AG04449 (cell line): ENCODE data around the gene ADAMTSL2.

Experiments used
- CTCF ChIA-PET: fragments of 350-600 bp; formaldehyde crosslinking; extraction: SDS; loops from one replicate; lab custom pipeline; 2021; ENCODE audit warnings: antibody characterized with exemption; lab: Yijun Ruan, JAX
- POLR2A ChIA-PET: fragments of 400-600, 350-600 bp; formaldehyde crosslinking; extraction: SDS; loops from one replicate; lab custom pipeline; 2020; ENCODE audit warnings: antibody characterized with exemption, inconsistent platforms; lab: Yijun Ruan, JAX
- DNase-seq: peaks from one replicate; pipeline ENCODE4 v3.0.0-alpha.2; 2010; ENCODE audit warnings: low read depth, low spot score
- H3K4me3 ChIP-seq: 2 replicates; pipeline ENCODE4 v1.5.1; 2011; ENCODE audit warnings: low read depth, mild to moderate bottlenecking, control low read depth, low read length
- CTCF ChIP-seq: IDR thresholded peaks from one replicate; pipeline ENCODE4 v1.5.1; 2011; ENCODE audit warnings: mild to moderate bottlenecking, moderate library complexity, low read length, control low read depth, inconsistent platforms; ENCODE audit not compliant: insufficient read depth; ENCODE audit errors: missing control alignments

ADAMTSL2 gene

GRCh38 chr9:133499892-133500270, 34.6 kb upstream of the ADAMTSL2 start:
- TF ChIP-seq CTCF: no peak
- H3K4me3 ChIP-seq: no peak overlapping the region
- no peak for DNase-seq
- ChIA-PET CTCF (interaction anchor here (1.1 to 2.1 kb wide), 5 partner anchors 10 to 352 kb away, joined by 3 to 9 read pairs (median 4); no protein-coding TSS in a partner anchor), POLR2A (no interaction called here)

GRCh38 chr9:133502112-133502511, 32.4 kb upstream of the ADAMTSL2 start:
- CTCF ChIA-PET: no interaction called here

GRCh38 chr9:133505186-133505830, 29.2 kb upstream of the ADAMTSL2 start:
- ChIA-PET POLR2A (no interaction called here), CTCF (interaction anchor here (0.9 kb wide), 1 partner anchor 13 kb away, joined by 3 read pairs; no protein-coding TSS in a partner anchor)
- no peak overlapping the region for H3K4me3 ChIP-seq
- no peak for TF ChIP-seq CTCF
- DNase-seq: no peak

More at GRCh38 chr9:133502112-133502511, 32.4 kb upstream of the ADAMTSL2 start:
- DNase-seq: no peak
- no peak overlapping the region for H3K4me3 ChIP-seq
- no peak for TF ChIP-seq CTCF
- POLR2A ChIA-PET: no interaction called here

GRCh38 chr9:133505901-133506652, 28.4 kb upstream of the ADAMTSL2 start:
- ChIA-PET POLR2A (no interaction called here), CTCF (interaction anchor here (0.9 kb wide), 1 partner anchor 12 kb away, joined by 3 read pairs; no protein-coding TSS in a partner anchor)
- TF ChIP-seq CTCF: no peak
- no peak overlapping the region for H3K4me3 ChIP-seq
- DNase-seq: no peak

- no peak overlapping the region for H3K4me3 ChIP-seq
- DNase-seq: no peak
- ChIA-PET POLR2A (no interaction called here), CTCF (no interaction called here)
- TF ChIP-seq CTCF: no peak
Measured at GRCh38 chr9:133506653-133507038, 27.9 kb upstream of the ADAMTSL2 start.

GRCh38 chr9:133507246-133507965, 27.1 kb upstream of the ADAMTSL2 start:
- POLR2A ChIA-PET: no interaction called here
- DNase-seq: no peak
- TF ChIP-seq CTCF: no peak
- no peak overlapping the region for H3K4me3 ChIP-seq
- CTCF ChIA-PET: no interaction called here
